H54 (cell line): ENCODE results near the gene KLHDC7B.
"Not testable (repeated sequence)": the region's sequence is repeated elsewhere in the genome, so short reads cannot be mapped to it uniquely, and the experiment has no call there.

Experiments used
- DNase-seq: peaks from one replicate; pipeline ENCODE4 v3.0.0; 2011; ENCODE audit warnings: low spot score, mixed read lengths; ENCODE audit not compliant: insufficient read length
- FAIRE-seq: peaks from 3 replicates; lab custom pipeline; 2011; peaks lifted over from hg19 to GRCh38; lab: Jason Lieb, UNC
- POLR2A ChIP-seq: IDR thresholded peaks from 2 replicates; pipeline ENCODE4 v1.6.1; 2011; ENCODE audit warnings: low read depth, mild to moderate bottlenecking, low read length

Gene KLHDC7B

GRCh38 chr22:50507991-50508884, 37.5 kb upstream of the KLHDC7B start, which contains the start of gene NCAPH2:
Gene NCAPH2 (plus strand): TSS chr22:50508224. CDS start chr22:50508338, 114 bp downstream.
- TF ChIP-seq POLR2A = peak; percentile 66
- peak; percentile 90 for DNase-seq
- FAIRE-seq = no peak

DNA sequence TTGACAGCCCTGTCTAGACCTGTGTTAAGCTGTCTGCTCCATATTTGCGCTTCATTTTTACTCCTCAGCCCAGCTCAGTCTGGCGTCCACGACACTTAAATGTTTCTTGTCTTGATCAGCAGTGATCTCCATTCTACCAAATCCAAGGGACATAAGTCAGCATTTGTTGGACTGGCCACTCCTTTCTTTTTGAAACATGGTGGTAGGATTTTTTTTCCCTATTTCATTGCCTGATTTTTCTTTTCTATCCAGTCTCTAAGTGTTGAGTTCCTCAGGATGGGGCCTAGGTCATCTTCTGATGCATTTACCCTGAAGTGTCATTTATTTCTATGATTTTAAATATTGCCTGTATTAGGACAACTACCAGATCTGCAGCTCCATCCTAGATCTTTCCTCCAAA, 36.8 kb upstream of the KLHDC7B start:
- FAIRE-seq = no peak
- no peak for DNase-seq
- no peak for TF ChIP-seq POLR2A

DNA sequence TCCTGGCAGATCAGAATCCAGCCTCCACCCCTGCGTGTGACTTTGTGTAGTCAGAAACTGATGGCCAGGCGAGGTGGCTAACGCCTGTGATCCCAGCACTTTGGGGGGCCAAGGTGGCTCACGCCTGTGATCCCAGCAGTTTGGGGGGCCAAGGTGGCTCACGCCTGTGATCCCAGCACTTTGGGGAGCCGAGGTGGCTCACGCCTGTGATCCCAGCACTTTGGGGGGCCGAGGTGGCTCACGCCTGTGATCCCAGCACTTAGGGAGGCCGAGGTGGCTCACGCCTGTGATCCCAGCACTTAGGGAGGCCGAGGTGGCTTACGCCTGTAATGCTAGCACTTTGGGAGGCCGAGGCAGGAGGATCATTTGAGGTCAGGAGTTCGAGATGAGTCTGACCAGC, 32.5 kb upstream of the KLHDC7B start:
- FAIRE-seq = no peak
- no peak for DNase-seq
- TF ChIP-seq POLR2A = no peak

- no peak for TF ChIP-seq POLR2A
- no peak for DNase-seq
These were observed 29.6 kb upstream of the KLHDC7B start for GRCh38 chr22:50516068-50516467.

GRCh38 chr22:50516891-50517290, 28.8 kb upstream of the KLHDC7B start:
- TF ChIP-seq POLR2A = no peak
- DNase-seq (no peak), FAIRE-seq (no peak)

More at GRCh38 chr22:50516068-50516467, 29.6 kb upstream of the KLHDC7B start:
- FAIRE-seq = no peak

GRCh38 chr22:50517495-50518260, 28.0 kb upstream of the KLHDC7B start:
- FAIRE-seq = no peak
- no peak for DNase-seq
- no peak for TF ChIP-seq POLR2A

DNA sequence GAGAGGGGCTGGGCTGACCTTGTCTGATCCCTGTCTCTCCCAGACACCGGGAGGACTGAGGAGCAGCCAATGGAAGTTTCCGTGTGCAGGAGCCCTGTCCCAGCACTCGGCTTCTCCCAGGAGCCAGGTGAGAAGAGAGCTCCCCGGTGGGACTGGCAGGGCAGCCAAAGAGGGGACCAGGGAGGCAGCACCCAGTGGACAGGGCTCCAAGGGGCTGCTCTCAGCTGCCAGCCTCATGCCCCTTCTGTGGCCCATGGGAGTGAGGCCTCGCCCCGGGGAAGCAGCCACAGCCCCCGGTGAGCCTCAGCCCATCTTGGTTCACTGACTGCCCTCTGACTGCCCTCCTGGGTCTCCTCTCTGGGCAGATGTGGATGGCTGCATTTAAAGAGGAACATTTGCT, 27.1 kb upstream of the KLHDC7B start:
- TF ChIP-seq POLR2A = no peak
- no peak for DNase-seq
- FAIRE-seq = no peak

- DNase-seq = no peak
- no peak for TF ChIP-seq POLR2A
- no peak for FAIRE-seq
These were observed 26.5 kb upstream of the KLHDC7B start for GRCh38 chr22:50519151-50519550.

- not testable (repeated sequence) for FAIRE-seq, DNase-seq
These were observed 25.5 kb upstream of the KLHDC7B start for GRCh38 chr22:50520184-50520583.

- FAIRE-seq = no peak
These were observed 24.8 kb upstream of the KLHDC7B start for GRCh38 chr22:50520826-50521453.

GRCh38 chr22:50521710-50522109, 24.0 kb upstream of the KLHDC7B start:
- no peak for TF ChIP-seq POLR2A
- DNase-seq (no peak), FAIRE-seq (no peak)

More at GRCh38 chr22:50520826-50521453, 24.8 kb upstream of the KLHDC7B start:
- DNase-seq = no peak
- no peak for TF ChIP-seq POLR2A

DNA sequence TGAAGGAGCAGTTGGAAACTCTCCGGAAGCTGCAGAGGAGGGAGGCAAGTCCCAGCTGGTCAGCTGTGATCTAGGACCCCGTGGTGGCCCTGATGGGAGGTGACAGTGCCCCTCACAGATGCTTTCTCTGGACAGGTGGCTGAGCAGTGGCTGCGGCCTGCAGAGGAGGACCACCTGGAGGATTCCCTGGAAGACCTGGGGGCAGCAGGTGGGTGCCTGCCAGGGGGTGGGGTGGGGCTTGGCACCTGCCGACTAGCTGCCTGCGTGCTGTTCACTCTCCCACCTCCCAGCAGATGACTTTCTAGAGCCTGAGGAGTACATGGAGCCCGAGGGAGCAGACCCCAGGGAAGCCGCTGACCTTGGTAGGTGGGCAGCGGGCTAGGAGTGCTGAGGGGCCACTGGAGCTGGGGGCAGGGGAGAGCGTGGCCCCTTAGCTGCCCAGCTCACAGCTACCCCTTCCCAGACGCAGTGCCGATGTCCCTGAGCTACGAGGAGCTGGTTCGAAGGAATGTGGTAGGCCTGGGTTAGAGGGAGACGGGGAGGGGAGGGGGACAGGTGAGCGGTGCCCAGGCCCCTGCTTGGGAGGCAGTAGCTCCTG, 23.4 kb upstream of the KLHDC7B start:
- no peak for TF ChIP-seq POLR2A
- DNase-seq (no peak), FAIRE-seq (no peak)

DNA sequence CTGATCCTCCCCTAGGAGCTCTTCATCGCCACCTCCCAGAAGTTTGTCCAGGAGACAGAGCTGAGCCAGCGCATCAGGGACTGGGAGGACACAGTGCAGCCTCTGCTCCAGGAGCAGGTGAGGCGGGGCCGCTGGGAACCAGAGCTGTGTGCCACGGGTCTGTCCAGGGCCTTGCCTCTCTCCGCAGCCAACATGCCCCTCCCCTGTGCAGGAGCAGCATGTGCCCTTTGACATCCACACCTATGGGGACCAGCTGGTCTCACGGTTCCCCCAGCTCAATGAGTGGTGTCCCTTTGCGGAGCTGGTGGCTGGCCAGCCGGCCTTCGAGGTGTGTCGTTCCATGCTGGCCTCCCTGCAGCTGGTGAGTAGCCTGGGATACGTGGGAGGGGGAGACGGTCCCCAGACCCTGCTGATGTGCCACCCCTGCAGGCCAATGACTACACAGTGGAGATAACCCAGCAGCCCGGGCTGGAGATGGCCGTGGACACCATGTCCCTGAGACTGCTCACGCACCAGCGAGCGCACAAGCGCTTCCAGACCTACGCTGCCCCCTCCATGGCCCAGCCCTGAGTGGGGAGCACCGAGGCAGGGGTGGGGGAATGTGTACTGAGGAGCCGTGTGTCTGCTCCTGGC, 22.8 kb upstream of the KLHDC7B start:
- no peak for FAIRE-seq
- DNase-seq = no peak
- TF ChIP-seq POLR2A = no peak

DNA sequence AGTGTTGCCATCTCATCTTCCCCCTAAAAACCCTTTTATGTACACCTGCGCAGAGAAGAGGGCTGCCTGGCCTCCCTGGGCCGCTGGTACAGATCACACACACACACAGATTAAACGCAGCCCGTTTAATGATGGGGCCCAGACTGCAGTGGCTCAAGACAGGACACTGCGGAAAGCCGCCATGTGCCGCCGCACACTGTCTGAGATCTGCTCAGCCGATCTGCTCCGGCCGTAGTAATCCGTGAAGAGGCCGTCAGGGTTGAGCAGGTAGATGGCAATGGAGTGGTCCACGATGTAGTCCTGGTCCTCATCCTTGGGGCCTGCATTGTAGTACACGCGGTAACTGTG, 22.3 kb upstream of the KLHDC7B start:
- no peak for DNase-seq
- FAIRE-seq = no peak
- no peak for TF ChIP-seq POLR2A
